ENCODE measurements around the gene BLVRA. TPM values are rescaled to one million over a fixed set of nuclear protein-coding genes. Genes with fewer than 3 reads are reported as not detected.
"Not testable (repeated sequence)": the region's sequence is repeated elsewhere in the genome, so short reads cannot be mapped to it uniquely, and the experiment has no call there.

Gene BLVRA
- total RNA-seq, 1 donor from 2014 or later, result 19.3 TPM

DNA sequence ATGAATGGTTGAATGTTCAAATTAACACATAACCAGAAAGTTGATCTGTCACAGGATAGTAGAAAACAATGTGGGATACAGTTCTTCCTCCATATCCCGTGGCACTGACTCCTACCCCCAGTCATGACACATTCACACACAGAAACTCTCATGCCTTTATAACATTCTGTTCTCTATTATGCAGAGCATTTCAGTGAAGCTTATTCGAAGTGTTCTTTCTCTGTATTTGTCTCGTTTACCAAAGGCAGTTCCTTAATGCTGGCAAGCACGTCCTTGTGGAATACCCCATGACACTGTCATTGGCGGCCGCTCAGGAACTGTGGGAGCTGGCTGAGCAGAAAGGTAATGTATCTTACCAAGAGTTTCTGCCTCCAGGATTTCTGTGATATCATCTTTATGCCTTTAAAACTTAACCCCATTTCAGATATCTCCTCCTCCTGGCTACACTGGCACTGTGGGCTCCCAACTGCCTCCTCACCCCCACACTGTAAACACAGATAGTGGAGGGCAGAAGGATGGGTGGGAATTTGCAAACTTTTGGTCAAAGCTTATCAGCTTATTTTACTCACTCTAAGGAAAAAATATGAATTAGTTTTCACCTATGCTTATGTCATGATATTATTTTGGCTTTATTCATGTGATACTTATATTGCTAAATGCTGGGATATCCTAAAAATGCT lies 34.1 kb downstream of the BLVRA start:
- peaks cover 4% of the 10 kb centered on the region for H3K36me3 Mint-ChIP-seq

DNA sequence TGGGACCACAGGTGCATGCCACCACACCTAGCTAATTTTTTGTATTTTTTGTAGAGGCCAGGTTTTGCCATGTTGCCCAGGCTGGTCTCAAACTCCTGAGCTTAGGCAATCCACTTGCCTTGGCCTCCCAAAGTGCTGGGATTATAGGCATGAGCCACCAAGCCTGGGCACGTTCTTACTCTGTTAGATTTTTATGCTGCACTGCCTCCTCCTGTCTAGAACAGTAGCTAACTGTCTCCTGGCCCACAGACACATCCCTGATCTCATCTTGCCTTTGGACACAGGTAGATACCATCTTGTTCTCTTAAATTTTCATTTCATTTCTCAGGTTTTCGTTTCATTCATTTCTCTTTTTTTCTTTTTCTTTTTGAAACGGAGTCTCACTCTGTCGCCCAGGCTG lies 41.1 kb downstream of the BLVRA start:
- no peak for DNase-seq (ENCODE audit: extremely low spot score, unreplicated experiment)
- TF ChIP-seq, protein P1, sequence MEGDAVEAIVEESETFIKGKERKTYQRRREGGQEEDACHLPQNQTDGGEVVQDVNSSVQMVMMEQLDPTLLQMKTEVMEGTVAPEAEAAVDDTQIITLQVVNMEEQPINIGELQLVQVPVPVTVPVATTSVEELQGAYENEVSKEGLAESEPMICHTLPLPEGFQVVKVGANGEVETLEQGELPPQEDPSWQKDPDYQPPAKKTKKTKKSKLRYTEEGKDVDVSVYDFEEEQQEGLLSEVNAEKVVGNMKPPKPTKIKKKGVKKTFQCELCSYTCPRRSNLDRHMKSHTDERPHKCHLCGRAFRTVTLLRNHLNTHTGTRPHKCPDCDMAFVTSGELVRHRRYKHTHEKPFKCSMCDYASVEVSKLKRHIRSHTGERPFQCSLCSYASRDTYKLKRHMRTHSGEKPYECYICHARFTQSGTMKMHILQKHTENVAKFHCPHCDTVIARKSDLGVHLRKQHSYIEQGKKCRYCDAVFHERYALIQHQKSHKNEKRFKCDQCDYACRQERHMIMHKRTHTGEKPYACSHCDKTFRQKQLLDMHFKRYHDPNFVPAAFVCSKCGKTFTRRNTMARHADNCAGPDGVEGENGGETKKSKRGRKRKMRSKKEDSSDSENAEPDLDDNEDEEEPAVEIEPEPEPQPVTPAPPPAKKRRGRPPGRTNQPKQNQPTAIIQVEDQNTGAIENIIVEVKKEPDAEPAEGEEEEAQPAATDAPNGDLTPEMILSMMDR (conservative IDR thresholded peaks at IDR 0.05), result no peak
- Mint-ChIP-seq H3K4me1 (ENCODE audit: unreplicated experiment) (no peaks in the 10 kb centered on the region), H3K36me3 (peaks cover 4% of the 10 kb centered on the region), H3K27ac (no peak overlapping the region), H3K4me3 (no peak overlapping the region), H3K27me3 (no peaks in the 10 kb centered on the region), H3K9me3 (no peaks in the 10 kb centered on the region)

More for the DNA sequence above, 34.1 kb downstream of the BLVRA start:
- no peak overlapping the region for H3K4me3 Mint-ChIP-seq
- DNase-seq (ENCODE audit: extremely low spot score, unreplicated experiment), result no peak
- H3K9me3 Mint-ChIP-seq, result no peaks in the 10 kb centered on the region
- no peak overlapping the region for H3K27ac Mint-ChIP-seq
- TF ChIP-seq, protein P1 (conservative IDR thresholded peaks at IDR 0.05), result no peak
- H3K27me3 Mint-ChIP-seq, result no peaks in the 10 kb centered on the region
- H3K4me1 Mint-ChIP-seq (ENCODE audit: unreplicated experiment), result no peaks in the 10 kb centered on the region

- peaks cover 14% of the 10 kb centered on the region for H3K36me3 Mint-ChIP-seq
- H3K27me3 Mint-ChIP-seq, result no peaks in the 10 kb centered on the region
- H3K9me3 Mint-ChIP-seq, result no peaks in the 10 kb centered on the region
- H3K4me3 Mint-ChIP-seq, result no peak overlapping the region
- TF ChIP-seq, protein P1 (conservative IDR thresholded peaks at IDR 0.05), result no peak
- H3K27ac Mint-ChIP-seq, result no peak overlapping the region
- H3K4me1 Mint-ChIP-seq (ENCODE audit: unreplicated experiment), result no peaks in the 10 kb centered on the region
- no peak for DNase-seq (ENCODE audit: extremely low spot score, unreplicated experiment)
Measured at GRCh38 chr7:43803865-43804264, 45.4 kb downstream of the BLVRA start.

DNA sequence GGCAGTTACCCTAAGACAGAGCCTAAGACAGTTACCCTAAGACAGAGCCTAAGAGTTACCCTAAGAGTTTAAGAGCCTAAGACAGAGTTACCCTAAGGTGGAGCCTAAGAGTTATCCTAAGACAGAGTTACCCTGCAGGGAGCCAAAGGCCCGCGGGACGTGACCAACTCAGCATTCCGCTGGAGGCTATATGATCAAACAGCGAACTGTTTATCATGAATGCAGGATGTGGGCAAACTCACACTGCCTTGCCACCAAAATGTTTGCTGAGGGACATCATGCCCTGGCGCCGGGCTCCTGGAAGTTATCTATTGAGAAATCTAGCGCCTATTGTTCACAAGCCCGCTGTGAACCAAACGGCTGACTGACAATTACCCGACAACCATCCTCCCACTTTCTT lies 49.9 kb downstream of the BLVRA start:
- Mint-ChIP-seq H3K27me3 (peaks cover 8% of the 10 kb centered on the region), H3K4me1 (ENCODE audit: unreplicated experiment) (no peaks in the 10 kb centered on the region), H3K27ac (no peak overlapping the region), H3K36me3 (peaks cover 13% of the 10 kb centered on the region), H3K9me3 (no peaks in the 10 kb centered on the region), H3K4me3 (no peak overlapping the region)
- TF ChIP-seq, protein P1 (conservative IDR thresholded peaks at IDR 0.05), result no peak
- no peak for DNase-seq (ENCODE audit: extremely low spot score, unreplicated experiment)

DNA sequence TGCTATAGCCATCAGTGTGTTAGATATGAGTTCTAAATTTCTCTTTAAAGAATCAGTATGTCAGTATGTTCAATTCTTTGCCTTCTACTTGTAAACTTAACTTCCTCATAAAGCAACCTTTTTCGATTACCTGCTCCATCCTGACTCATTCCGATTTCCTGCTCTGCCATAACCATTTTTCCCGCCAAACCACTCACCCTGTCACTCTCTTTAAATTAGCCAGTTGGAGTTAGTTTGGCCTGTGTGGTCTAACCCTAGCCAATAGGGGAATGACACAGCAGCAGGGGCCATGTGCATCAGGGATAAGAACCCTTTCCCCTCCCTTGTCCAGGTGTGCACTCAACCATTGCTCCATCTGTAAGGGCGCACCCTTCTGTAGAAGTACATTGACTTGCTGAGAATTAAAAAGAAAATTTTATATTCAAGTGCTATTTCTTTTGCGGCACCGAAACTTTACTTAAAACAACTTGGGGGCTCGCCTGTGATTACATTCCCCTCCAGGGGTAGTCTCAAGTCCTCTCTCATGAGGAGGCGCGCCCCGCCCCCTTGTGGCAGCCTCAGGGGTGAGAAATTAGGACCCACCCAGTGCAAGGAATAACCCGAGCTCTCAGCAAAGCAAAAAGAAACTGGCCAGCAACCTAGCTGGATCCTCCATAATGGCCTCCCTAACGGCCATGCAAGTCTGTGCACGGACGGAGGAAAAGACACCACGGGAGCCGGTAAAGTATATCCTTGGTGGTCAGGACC lies 51.9 kb downstream of the BLVRA start:
- peaks cover 20% of the 10 kb centered on the region for H3K27me3 Mint-ChIP-seq
- not testable (repeated sequence) for H3K27ac Mint-ChIP-seq; H3K4me1 Mint-ChIP-seq (ENCODE audit: unreplicated experiment); H3K9me3 Mint-ChIP-seq; DNase-seq (ENCODE audit: extremely low spot score, unreplicated experiment); H3K36me3 Mint-ChIP-seq; H3K4me3 Mint-ChIP-seq
- TF ChIP-seq, protein P1 (conservative IDR thresholded peaks at IDR 0.05), result peak; percentile 64

All from type B pancreatic cell (in vitro differentiated cells).